Fibroblast of skin of scalp (primary cell): ENCODE measurements around the gene MDH1.
"Not testable (repeated sequence)": the region's sequence is repeated elsewhere in the genome, so short reads cannot be mapped to it uniquely, and the experiment has no call there.

Experiments
- DNase-seq: peaks from one replicate; pipeline ENCODE4 v3.0.0-alpha.2; 2013

MDH1 gene

GRCh38 chr2:63589148-63589958 is 590 bp downstream of the MDH1 start:
- no peak for DNase-seq

- no peak for DNase-seq
Observed at GRCh38 chr2:63590626-63591408, 2.1 kb downstream of the MDH1 start.

DNA sequence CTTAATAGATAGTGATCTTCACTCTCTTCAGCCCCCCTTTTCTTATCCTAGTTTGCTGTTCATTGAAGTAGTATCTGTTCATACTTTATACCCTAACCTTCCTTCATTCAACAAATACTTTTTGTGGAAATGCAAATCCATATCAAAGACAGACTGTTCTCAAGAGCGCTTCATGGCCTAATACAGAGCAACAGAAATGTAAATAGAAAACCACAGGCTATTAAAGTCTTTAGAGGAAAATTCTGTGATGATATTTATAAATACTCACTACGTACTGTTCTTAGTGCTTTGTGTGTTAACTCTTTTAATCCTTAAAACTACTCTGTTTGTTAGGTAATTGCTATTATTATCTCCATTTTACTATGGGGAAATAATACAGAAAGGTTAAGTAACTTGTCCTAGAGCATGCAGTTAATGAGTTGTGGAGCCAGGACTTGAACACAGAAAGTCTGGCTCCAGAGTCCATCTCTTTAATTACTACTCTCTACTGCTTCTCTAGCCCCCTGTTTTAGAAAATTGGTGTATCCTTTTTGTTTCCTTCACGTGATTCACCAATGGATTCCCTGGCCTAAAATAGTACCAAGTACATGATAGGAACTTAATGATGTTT is 2.9 kb downstream of the MDH1 start:
- no peak for DNase-seq

DNA sequence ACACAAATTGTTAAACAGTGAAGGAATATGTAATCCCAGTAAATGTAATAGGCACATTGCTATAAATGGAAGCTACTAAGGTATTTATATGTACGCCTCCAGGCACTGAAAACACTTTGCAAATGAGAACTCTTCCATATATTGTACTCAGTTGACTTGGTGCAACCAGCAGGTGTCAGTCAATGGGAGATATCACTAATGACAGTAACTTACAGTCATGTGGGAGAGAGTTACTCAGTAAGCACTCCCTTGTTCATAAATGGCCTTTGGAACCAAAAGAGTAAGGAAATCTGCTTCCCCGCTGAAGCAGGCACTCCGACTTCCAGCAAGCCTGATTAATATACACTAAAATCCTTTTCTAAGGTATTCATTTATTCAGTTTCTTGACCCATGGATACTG is 5.9 kb downstream of the MDH1 start:
- no peak for DNase-seq

DNA sequence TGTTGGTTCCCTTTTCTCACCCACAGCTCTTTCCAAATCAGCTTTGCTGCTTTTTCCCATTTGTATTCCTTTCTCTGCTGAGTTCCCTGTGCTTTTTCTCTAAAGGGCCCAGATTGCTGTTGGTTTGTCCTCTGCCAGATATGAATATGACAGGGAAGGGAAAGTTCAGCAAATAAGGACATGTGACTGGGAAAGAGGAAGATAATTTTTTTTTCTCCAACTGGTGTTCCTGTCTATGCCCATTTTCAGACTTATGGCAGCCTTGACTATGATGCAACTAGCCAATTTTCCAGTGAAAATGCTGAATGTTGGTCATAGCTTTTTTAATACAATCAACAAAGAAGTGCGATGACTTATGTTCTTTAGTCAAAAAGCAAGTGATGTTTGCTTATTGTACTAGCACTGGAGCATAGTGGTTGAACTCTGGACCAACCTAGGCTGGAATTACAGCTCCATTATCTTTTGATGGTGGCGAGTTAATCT is 7.7 kb downstream of the MDH1 start:
- no peak for DNase-seq

DNA sequence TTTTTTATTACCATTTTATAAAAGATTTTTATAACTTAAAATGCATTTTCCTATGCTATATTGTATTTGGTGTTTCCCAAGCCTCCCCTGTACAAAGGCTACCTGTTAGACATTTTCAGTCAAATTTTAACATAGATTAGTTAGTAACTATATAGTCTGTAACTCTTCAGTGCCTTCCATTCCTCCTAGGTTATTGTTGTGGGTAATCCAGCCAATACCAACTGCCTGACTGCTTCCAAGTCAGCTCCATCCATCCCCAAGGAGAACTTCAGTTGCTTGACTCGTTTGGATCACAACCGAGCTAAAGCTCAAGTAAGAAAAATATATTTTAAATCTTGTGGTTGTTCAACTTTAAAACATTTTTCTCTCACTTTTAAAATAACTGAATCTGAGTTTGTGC is 10.2 kb downstream of the MDH1 start:
- no peak for DNase-seq

GRCh38 chr2:63600881-63601460 is 12.2 kb downstream of the MDH1 start:
- DNase-seq: no peak

- no peak for DNase-seq
Observed at GRCh38 chr2:63604666-63605065, 15.9 kb downstream of the MDH1 start.

- DNase-seq: peak; percentile 33
Observed at GRCh38 chr2:63608865-63609264, 20.1 kb downstream of the MDH1 start.

DNA sequence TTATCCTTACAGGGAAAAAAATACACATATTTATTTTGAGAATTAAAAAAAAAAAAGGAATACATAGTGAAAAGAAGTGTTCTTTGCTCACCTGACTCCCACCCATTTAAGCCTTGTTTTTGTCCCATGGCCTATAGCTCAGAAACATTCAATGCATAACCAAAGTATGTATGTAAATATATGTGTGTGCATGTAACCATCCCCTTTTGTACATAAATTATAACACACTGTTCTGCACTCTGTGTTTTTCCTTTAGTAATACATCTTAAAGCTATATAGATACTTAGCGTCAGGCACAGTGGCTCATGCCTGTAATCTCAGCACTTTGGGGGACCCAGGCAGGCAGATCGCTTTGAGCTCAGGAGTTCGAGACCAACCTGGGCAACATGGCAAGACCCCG is 21.8 kb downstream of the MDH1 start:
- DNase-seq: no peak

- DNase-seq: no peak
Observed at GRCh38 chr2:63613391-63613901, 24.7 kb downstream of the MDH1 start.

DNA sequence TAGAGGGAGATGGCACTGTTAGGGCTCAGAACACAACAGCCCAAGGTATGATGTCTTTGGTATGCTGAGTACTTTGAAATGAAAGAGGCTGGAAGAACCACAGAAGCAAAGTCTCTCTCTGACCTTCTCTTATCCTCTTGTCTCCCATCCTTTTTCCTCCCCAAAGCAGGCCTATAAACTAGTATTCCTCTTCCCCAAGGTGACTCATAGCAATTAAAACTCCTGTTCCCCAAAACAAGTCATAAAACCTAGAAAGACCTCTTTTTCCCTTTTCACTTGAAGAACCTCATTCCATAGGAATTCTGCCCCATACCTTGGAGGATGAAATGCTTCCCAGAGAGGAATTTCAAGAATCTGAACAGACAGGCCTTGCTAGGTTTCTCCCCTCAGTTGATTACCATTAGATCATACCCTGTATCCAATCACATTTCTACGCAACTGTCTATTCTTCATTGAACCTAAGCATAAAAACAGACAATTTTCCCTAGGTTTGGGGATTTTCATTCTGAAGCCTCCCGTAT is 25.7 kb downstream of the MDH1 start:
- DNase-seq: peak; percentile 73

- peak; percentile 5 for DNase-seq
Observed at GRCh38 chr2:63614983-63615945, 26.5 kb downstream of the MDH1 start.

DNA sequence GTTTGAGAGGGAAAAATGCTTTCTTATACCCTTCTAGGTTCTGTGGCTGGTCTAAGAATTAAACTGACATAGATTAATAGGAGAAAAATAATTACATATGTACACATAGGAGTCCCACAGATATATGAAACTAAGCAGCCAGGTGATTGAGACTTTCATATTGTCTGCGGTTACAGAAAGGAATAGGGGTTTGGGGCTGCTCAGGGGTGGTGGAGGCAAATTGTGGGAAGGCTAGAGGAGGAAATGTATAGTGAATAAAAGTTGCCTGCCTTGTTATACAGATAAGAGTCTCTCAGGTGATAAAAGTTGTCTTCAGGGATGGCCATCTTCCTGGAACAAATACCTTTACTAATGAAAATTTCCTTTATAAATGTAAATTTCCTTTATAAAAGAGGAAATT is 28.6 kb downstream of the MDH1 start:
- no peak for DNase-seq

DNA sequence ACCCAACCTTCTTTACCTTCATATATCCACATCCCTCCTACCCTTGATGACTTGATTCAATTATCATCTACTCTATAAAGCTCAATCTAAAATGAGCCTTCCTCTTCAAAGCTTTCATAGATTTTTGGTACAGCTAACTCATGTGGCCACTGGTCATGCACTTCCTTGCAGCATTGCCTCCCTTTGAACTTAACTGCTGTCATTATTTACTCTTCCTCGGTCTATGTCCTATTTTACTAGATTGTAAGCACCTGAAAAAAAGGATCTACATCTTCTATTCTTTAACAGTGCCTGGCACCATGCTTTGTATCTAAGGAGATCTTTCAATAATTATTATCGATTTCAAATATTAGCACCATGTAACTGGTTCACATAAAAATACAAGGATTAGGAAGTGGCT is 30.6 kb downstream of the MDH1 start:
- DNase-seq: no peak

DNA sequence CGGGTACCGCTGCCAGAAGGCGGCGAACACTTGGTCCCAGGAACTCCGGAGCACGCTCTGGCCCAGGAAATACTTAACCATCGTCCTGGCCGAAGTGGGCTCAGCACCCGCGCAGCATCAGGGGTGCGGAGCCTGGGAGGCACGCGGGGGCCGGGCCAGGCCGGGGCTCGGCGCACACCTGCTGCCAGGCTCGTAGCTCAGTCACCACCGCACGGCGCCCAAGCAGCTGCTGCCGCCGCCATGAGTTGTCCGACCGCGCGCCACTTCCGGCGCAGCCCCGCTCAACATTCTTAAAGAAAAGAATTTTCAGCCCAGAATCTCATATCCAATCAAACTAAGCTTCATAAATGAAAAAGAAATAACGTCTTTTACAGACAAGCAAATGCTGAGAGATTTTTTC is 34.0 kb downstream of the MDH1 start:
- no peak for DNase-seq

DNA sequence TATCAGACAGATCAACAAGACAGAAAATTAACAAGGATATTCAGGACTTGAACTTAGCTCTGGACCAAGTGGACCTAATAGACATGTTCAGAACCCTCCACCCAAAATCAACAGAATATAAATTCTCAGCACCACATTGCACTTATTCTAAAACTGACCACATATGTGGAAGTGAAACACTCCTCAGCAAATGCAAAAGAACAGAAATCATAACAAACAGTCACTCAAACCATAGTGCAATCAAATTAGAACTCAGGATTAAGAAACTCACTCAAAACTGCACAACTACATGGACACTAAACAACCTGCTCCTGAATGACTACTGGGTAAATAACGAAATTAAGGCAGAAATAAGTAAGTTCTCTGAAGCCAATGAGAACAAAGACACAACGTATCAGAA is 35.0 kb downstream of the MDH1 start:
- DNase-seq: not testable (repeated sequence)

- no peak for DNase-seq
Observed at GRCh38 chr2:63627866-63628265, 39.1 kb downstream of the MDH1 start.

GRCh38 chr2:63628403-63628942 is 39.7 kb downstream of the MDH1 start:
- DNase-seq: no peak

GRCh38 chr2:63631501-63631900 is 42.7 kb downstream of the MDH1 start:
- DNase-seq: no peak

DNA sequence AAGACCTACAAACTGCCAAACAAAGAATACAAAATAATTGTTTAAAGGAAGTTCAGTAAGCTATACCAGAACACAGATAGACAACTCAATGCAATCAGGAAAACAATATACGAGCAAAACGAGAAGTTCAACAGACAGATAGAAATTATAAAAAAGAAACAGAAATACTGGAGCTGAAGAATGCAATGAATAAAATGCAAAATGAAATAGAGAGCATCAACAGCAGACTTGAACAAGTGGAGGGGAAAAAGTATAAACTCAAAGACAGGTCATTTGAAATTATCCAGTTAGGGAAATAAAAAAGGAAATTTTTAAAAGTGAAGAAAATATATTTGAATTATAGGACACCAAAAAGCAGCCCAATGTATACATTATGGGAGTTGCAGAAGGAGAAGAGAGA is 43.6 kb downstream of the MDH1 start:
- no peak for DNase-seq
